ENCODE measurements around the gene R3HDM4.

The R3HDM4 gene

GRCh38 chr19:952049-952679 is 39.1 kb upstream of the R3HDM4 start:
- DNase-seq (ENCODE audit: extremely low read depth, low read depth), result no peak
- no peak for TF ChIP-seq CTCF (IDR thresholded peaks at IDR 0.05; ENCODE audit: low read depth, low read length)

GRCh38 chr19:950352-951066 is 37.5 kb upstream of the R3HDM4 start:
- TF ChIP-seq CTCF (IDR thresholded peaks at IDR 0.05; ENCODE audit: low read depth, low read length), result no peak
- DNase-seq (ENCODE audit: extremely low read depth, low read depth), result no peak

- DNase-seq (ENCODE audit: extremely low read depth, low read depth), result no peak
- TF ChIP-seq CTCF (IDR thresholded peaks at IDR 0.05; ENCODE audit: low read depth, low read length), result no peak
Observed at GRCh38 chr19:948842-949496, 36.0 kb upstream of the R3HDM4 start.

- no peak for DNase-seq (ENCODE audit: extremely low read depth, low read depth)
- no peak for TF ChIP-seq CTCF (IDR thresholded peaks at IDR 0.05; ENCODE audit: low read depth, low read length)
Observed at GRCh38 chr19:947707-948539, 34.9 kb upstream of the R3HDM4 start.

GRCh38 chr19:947090-947706 is 34.2 kb upstream of the R3HDM4 start:
- TF ChIP-seq CTCF (IDR thresholded peaks at IDR 0.05; ENCODE audit: low read depth, low read length), result no peak
- DNase-seq (ENCODE audit: extremely low read depth, low read depth), result no peak

- DNase-seq (ENCODE audit: extremely low read depth, low read depth), result no peak
- TF ChIP-seq CTCF (IDR thresholded peaks at IDR 0.05; ENCODE audit: low read depth, low read length), result no peak
Observed at GRCh38 chr19:945401-946252, 32.6 kb upstream of the R3HDM4 start.
